GM10847 (cell line): ENCODE measurements around the gene PMM1.

Source experiments
- POLR2A ChIP-seq: IDR thresholded peaks from 2 replicates; pipeline ENCODE4 v1.6.1; 2011; ENCODE audit not compliant: insufficient read length; ENCODE audit errors: extremely low read depth

Gene PMM1

DNA sequence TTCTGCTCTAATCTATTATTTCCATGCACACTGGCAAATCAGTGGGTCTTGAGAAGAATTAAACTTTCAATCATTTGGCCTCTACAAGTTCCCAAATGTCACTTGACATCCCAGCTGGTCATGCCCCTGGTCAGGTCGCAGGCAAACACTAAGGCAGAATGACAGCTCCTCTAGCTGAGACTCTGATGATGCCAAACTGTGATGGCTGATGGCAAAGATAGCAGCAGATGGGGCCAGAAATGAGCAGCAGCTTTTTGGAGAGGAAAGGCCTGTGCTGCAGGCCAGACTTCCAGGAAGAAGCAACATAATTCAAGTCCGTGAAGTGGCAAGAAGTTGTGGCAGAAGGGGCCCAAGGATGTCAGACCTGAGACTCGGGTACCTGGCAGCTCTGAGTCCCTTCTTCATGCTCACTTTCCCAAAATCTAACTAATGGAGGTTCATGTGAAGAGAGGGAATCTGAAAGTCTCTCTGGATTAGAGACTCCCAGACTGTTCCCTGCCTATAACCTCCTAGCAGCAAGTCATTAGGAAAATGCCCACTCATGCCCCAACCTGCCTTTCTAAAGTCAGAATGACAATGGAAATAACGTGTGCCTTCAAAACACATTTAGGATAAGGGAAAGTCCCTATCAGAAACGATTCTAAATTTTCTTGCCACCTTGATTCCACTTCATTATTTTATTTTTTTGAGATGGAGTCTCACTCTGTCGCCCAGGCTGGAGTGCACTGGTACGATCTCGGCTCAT lies 9.4 kb upstream of the PMM1 start:
- no peak for TF ChIP-seq POLR2A

DNA sequence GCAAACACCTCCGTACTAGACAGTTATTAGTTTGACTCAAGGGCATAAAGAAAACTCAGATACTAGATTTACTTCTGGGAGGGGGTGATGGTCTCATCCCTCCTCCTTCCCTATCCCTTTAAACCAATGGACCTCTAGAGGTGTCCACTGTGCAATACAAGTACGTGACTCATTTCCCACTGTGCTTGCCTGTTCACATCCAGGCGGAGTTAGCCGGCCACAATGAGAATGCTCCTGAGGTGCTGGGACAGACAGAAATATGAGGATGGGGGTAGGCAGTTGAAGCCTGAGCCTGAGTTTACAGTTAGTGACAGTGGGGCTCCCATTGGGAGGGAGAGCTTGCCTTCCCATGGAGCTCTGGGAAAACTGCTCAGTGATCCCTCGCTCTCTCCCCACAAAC lies 8.4 kb upstream of the PMM1 start:
- no peak for TF ChIP-seq POLR2A

- TF ChIP-seq POLR2A: no peak
Observed at GRCh38 chr22:41597635-41597953, 8.0 kb upstream of the PMM1 start.

DNA sequence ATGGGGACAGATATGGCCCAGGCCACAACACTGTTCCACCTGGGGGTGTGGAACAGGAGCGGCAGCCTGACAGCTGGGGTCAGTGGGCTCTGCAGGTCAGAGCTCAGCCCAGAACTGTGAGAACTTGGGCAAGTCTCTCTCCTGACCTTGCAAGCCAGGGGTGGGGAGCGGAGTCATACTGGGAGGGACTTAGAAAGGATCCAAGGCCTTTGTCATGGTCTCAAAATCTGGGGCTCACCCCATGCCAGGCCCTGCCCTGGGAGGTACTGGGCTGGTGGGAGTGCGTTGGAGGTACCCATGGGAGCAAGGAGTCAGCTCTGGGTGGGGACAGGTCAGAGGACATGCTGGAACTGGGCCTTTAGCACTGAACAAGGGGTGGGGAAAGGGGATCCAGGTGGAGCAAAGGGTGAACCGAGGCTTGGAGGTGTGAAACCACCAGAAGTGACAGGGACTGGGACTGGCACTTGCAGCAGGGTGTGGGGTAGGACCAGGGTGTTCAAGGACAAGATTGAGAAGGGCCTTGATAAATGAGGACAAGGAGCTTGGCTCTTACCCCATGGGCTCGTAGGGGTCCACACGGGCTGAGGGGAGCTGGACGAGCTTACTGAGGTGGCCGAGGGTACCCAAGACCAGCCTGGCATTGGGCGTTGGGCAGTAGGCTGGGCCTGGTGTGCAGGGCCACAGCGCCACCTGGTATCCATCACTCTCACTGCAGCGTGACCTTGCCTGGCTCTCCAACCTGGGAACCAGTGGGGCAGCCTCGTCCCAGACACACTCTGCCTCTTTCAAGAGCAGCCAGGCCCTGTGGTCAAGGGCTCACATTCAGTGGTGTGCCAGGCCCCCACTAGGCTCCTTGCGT lies 7.4 kb upstream of the PMM1 start:
- no peak for TF ChIP-seq POLR2A

DNA sequence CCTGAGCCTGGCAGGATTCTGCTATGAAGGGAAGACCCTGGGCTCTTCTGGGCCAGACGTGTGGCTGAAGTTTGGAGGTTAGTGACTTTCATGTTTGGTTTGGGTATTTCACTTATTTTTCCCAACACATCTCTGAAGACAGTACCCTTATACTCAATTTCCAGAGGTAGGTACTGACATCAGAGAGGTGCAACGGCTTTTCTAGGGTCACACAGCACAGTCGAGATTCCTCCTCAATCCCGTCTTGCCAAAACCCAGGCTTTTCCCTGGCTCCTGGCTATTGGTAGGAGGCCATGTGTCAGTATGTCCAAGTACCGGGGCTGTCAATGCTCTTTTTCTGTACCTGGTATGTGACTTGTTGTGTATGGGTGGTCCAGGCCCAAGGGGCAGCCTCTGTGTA lies 6.1 kb upstream of the PMM1 start:
- TF ChIP-seq POLR2A: no peak

DNA sequence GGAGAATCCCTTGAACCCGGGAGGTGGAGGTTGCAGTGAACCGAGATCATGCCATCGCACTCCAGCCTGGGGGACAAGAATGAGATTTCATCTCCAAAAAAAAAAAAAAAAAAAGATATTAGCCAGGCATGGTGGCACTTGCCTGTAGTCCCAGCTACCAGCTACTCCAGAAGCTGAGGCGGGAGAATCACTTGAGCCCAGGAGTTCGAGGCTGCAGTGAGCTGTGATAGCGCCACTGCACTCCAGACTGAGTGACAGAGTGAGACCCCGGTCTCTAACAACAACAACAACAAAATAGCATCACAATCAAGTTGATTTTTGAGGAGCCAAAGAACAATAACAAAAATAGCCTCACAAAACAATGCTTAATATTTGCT lies 2.3 kb downstream of the PMM1 start:
- TF ChIP-seq POLR2A: no peak

- no peak for TF ChIP-seq POLR2A
Observed at GRCh38 chr22:41585898-41586297, 3.7 kb downstream of the PMM1 start.

GRCh38 chr22:41584881-41585280 lies 4.8 kb downstream of the PMM1 start:
- no peak for TF ChIP-seq POLR2A

DNA sequence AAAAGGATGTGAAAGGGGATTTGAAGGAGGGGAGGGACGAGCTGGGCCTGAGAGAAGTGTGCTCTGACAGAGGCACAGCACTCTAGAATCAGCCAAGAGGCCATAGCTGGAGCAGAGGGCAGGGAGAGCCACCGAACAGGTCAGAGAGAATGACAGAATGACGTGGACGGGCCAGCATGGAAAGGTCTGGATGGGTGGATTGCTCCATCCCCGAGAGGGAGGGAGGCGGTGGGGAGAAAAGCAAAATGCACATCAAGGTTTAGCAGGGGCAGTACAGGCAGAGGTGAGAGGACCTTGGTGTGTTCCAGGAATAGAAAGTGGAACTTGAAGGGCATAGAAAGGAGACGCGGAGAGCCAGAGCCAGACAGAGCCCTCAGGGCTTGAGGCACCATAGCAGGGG lies 6.9 kb downstream of the PMM1 start:
- no peak for TF ChIP-seq POLR2A

DNA sequence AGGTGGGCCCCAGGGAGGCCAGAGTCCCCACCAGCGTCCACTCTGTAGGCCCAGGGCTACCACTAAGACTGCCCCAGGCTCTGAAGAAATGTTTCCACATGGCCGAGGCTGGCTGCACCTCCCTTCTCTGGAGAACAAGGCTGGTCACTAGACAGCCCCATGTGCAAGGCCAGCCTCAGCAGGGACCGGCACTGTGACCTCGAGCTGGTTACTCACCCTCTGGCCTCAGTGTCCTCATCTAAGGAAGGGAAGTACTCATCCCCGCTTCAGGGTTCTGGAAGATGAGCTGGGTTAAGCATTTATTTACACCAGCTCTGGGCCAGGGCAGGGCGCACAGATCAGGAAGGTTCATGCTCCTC lies 9.7 kb downstream of the PMM1 start:
- no peak for TF ChIP-seq POLR2A

DNA sequence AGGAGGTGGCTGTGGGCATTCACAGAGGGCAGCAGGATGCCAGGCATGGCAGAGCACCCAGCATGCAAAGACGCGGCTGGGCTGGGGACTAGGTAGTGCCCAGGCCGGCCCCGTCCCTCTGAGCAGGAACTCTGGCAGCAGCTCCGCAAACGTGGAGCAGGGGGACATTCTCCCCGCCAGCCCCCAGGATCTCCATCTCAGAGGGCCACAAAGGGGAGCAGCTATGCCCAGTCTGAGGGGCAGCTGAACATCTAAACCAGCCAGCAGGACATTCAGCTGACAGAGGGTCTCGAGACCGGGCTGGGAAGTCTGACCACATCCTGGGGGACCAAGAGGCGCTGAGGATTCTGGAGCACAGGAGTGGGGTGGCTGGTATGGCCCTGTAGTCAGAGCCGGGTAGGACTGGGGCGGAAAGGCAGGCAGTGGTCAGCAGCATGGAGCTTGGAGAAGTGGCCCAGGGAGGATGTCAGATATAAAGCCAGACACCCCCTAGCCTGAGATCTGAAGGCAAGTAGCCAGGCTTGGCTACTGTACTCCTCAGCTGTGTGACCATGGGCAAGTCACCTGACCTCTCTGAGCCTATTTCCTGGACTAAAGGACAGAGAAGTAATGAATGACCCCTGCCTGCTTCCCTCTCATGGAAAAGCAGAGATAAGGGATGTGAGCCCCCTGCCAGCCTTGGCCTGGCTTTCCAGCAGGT lies 10.2 kb downstream of the PMM1 start:
- TF ChIP-seq POLR2A: no peak

GRCh38 chr22:41578818-41579217 lies 10.8 kb downstream of the PMM1 start:
- TF ChIP-seq POLR2A: no peak

- TF ChIP-seq POLR2A: no peak
Observed at GRCh38 chr22:41578114-41578513, 11.5 kb downstream of the PMM1 start.

DNA sequence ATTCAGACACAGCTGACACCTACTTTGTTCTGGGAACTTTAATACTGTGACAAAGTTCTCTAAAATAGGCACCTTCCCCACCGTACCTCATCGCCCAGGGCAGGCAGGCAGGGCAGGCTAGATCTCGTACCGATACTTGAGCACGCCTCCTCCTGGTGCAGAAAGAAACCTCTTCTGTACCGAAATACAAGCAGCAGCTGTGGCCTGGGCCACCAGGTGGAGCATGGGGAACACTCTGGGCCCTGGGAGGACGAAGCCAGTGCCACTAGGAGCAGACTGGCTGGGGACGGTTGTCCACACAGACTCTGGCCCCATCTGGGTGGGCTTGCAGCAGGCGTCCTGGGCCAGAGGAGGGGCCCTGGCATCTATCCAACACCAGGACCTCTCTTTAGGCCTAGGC lies 12.8 kb downstream of the PMM1 start:
- TF ChIP-seq POLR2A: no peak

DNA sequence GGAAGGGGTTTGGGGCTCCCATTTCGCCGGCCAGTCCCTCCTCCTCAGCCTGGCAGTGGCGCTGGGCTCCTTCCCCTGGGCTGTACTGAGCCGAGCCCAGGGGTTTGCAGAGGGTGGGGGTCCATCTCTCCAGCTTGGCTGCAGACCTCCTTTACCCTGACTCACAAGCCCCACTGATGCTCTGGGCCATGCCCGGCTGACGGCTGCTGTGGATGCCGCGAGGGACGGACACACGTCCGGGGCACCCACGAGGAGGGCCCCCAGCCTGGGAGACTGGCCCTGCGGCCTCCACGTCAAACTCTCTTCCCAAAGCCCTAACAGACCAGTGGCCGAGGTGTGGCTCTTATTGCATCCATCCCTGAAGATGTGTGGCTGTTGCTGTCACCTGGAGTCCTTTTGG lies 14.1 kb downstream of the PMM1 start:
- no peak for TF ChIP-seq POLR2A

DNA sequence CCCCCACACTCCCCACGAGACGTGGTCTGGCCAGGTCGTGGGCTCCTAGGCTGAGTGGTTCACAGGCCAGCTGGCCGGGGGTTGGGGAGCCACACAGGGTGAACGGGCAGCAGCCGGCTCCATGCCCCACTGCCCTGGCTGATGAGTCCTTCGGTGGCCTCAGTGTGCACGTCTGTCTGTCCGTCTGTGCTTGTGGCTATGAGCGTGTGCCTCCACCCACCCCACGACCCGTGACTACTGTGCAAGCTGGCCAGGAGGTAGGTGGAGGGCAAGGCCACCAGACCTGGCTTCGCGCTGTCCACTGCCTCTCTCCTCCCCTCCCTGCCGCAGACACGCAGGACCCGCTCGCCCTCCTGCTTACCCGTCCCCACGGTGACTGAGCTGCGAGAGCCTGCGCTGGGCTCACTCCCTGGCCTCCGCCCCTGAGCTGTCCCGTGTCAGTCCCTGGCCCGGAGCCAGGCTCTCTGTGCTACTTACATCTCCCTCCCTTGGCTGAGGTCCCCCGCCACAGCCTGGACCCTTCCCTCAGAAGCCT lies 14.7 kb downstream of the PMM1 start:
- TF ChIP-seq POLR2A: no peak

GRCh38 chr22:41573677-41574076 lies 16.0 kb downstream of the PMM1 start:
- TF ChIP-seq POLR2A: no peak

- no peak for TF ChIP-seq POLR2A
Observed at GRCh38 chr22:41571786-41572185, 17.9 kb downstream of the PMM1 start.
